NCI-H345 treated with DMSO at 0.1 percent for 48 hours (cell line): Measurements from ENCODE around the gene DPH3.

Experiments used
- DNase-seq: peaks from one replicate; lab custom pipeline; 2025; ENCODE audit not compliant: unreplicated experiment; lab: John Stamatoyannopoulos, UW

Gene DPH3

GRCh38 chr3:16236856-16237393 lies 27.8 kb downstream of the DPH3 start:
- DNase-seq = no peak

GRCh38 chr3:16236030-16236639 lies 28.6 kb downstream of the DPH3 start:
- DNase-seq = no peak

- no peak for DNase-seq
These were observed 30.5 kb downstream of the DPH3 start for GRCh38 chr3:16234281-16234680.

- DNase-seq = no peak
These were observed 30.9 kb downstream of the DPH3 start for GRCh38 chr3:16233806-16234205.

- no peak for DNase-seq
These were observed 32.8 kb downstream of the DPH3 start for GRCh38 chr3:16231983-16232382.

- DNase-seq = no peak
These were observed 35.1 kb downstream of the DPH3 start for GRCh38 chr3:16229681-16230080.

- no peak for DNase-seq
These were observed 37.2 kb downstream of the DPH3 start for GRCh38 chr3:16227566-16227965.

GRCh38 chr3:16224325-16224724 lies 40.4 kb downstream of the DPH3 start:
- DNase-seq = no peak

- DNase-seq = no peak
These were observed 42.2 kb downstream of the DPH3 start for GRCh38 chr3:16222547-16222946.

GRCh38 chr3:16221990-16222389 lies 42.8 kb downstream of the DPH3 start:
- DNase-seq = no peak

GRCh38 chr3:16219777-16220176 lies 45.0 kb downstream of the DPH3 start:
- DNase-seq = no peak

- DNase-seq = no peak
These were observed 48.3 kb downstream of the DPH3 start for GRCh38 chr3:16216373-16216935.

- no peak for DNase-seq
These were observed 50.4 kb downstream of the DPH3 start for GRCh38 chr3:16214366-16214765.

GRCh38 chr3:16211176-16211904 lies 53.4 kb downstream of the DPH3 start:
- no peak for DNase-seq
